NCI-H748 (cell line): ENCODE results near the gene UBTD2.
"Not testable (repeated sequence)": the region's sequence is repeated elsewhere in the genome, so short reads cannot be mapped to it uniquely, and the experiment has no call there.

Experiments
- DNase-seq: peaks from one replicate; lab custom pipeline; 2025; ENCODE audit not compliant: unreplicated experiment; lab: John Stamatoyannopoulos, UW

Gene UBTD2

GRCh38 chr5:172252501-172252900 lies 31.1 kb downstream of the UBTD2 start:
- no peak for DNase-seq

DNA sequence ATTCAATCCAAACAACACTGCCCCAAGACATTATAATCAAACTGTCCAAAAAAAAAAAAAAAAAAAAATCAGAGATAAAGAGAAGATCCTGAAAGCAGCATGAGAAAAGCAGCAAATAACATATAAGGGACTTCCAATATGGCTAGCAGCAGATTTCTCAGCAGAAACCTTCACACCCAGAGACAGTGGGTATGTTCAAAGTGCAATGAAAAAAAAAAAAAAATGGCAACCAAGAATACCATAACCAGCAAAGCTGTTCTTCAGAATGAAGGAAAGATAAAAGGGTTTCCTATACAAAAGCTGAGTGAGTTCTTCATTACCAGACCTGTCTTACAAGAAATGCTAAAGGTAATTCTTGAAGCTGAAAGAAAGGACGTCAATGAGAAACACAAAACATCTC lies 32.1 kb downstream of the UBTD2 start:
- no peak for DNase-seq

DNA sequence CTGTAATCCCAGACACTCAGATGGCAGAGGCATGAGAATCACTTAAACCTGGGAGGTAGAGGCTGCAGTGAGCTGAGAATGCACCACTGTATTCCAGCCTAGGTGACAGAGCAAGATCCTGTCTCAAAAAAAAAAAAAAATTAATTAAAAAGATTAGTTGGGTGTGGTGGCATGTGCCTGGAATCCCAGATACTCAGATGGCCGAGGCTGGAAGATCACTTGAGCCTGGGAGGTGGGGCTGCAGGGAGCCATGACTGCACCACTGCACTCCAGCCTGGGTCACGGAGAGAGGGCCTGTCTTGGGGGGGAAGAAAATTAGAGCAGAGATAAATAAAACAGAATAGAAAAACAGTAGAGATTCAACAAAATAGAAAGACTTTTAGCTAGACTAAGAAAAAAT lies 34.9 kb downstream of the UBTD2 start:
- no peak for DNase-seq

- no peak for DNase-seq
These were observed 37.9 kb downstream of the UBTD2 start for GRCh38 chr5:172245703-172246125.

- no peak for DNase-seq
These were observed 38.5 kb downstream of the UBTD2 start for GRCh38 chr5:172245046-172245445.

- DNase-seq, result no peak
These were observed 40.3 kb downstream of the UBTD2 start for GRCh38 chr5:172243302-172243701.

- no peak for DNase-seq
These were observed 45.2 kb downstream of the UBTD2 start for GRCh38 chr5:172238334-172238733.

- DNase-seq, result no peak
These were observed 47.5 kb downstream of the UBTD2 start for GRCh38 chr5:172235827-172236736.

GRCh38 chr5:172235132-172235780 lies 48.3 kb downstream of the UBTD2 start:
- DNase-seq, result no peak

DNA sequence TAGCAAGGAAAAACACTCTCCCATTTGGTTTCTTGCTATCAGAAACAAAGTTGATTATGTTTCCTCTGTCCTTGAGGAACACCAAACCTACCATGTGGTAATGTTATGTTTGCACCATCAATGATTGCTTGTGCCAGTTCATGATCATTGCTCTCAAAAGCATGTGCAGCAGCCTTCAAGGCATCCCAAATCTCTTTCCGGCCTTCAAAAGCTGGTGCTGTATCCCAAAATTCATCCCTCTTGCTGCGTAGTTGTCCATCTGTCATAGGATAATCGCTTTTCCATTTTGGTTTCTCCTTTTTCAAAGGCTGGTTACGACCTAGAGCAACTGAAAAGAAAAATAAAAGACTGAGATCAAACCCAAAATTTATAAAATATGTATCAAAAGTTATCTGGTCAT lies 49.5 kb downstream of the UBTD2 start:
- no peak for DNase-seq

DNA sequence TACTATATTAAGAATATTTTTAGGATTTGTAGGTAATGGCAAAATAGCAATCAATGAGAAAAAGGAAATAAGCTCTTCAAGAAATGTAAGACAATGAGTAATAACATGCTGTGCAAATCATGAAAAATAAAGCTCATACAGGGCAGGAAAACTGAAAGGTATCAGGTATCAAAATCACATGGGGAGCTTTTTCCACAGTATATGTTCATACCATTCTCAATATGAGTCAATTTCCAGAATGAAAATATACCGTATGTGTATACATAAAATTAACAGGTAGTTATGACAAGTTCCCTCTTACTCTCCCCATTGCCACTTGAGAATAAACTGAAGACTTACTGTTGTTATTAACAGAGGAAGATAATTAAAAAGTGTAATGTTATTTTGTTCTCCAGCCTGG lies 53.7 kb downstream of the UBTD2 start:
- DNase-seq, result no peak

DNA sequence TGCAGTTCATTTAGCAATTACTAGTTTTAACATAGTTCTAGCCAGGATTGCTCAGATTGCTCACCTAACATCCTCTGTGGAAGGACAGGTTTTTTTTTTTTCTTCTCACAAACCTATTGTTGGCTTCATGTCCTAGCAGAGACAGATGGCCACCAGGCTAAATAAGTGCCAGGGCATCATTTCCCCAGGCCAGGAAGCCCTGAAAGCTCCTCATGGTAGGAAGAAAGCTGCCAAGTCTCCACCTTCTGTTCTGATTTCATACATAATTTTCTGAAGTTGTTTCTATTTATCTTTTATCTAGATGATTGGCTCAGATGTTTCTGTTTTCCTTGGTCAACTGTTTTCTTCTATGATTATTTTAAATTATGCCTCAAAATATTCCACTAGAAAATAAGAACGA lies 58.6 kb downstream of the UBTD2 start:
- DNase-seq, result no peak

- no peak for DNase-seq
These were observed 59.4 kb downstream of the UBTD2 start for GRCh38 chr5:172223901-172224873.

DNA sequence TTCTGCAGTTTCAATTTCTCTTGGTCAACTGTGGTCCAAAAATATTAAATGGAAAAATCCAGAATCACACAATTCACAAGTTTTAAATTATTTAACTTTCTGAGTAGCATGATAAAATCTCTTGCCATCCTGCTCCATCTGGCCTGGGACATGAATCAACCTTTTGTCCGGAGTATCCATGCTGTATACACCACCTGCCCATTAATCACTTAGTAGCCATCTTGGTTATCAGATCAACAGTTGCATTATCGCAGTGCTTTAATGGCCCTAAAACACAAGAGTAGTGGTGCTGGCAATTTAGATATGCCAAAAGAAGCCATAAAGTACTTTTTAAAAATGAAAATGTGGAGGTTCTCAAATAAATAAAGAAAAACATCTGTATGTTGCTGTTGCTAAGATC lies 64.3 kb downstream of the UBTD2 start:
- no peak for DNase-seq

DNA sequence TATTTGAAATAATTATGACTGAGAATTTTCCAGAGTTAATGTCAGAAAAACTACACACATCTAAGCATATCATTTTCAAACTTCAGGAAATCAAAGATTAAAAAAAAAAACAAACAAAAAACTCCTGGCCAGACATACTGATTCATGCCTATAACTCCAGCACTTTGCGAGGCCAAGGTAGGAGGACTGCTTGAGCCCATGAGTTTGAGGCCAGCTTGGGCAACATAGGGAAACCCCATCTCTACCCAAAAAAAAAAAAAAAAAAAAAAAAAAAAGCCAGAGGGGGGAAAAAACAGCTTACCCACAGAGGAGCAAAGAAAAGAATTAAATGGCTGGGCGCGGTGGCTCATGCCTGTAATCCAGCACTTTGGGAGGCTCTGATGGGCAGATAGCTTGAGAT lies 67.2 kb downstream of the UBTD2 start:
- no peak for DNase-seq

GRCh38 chr5:172213126-172213525 lies 70.4 kb downstream of the UBTD2 start:
- DNase-seq, result no peak

DNA sequence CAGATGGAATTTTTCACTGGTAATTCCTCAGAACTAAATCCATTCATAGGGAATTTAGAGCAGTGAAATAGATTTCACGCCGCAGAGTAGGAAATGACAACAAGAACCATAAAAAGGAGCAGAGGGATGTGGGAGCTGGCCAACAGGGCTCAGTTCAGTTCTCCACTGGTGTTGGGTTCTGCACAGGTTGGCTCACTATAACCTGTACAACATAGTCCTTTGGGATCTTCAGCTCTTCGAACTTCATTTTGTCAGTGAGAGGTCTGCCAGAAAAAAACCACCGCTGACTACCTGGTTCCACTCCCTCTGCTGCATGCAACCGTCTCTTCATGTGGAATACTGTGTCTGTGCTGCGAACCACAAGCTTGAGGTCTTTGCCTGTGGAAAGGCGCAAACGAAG lies 71.9 kb downstream of the UBTD2 start:
- DNase-seq, result no peak

DNA sequence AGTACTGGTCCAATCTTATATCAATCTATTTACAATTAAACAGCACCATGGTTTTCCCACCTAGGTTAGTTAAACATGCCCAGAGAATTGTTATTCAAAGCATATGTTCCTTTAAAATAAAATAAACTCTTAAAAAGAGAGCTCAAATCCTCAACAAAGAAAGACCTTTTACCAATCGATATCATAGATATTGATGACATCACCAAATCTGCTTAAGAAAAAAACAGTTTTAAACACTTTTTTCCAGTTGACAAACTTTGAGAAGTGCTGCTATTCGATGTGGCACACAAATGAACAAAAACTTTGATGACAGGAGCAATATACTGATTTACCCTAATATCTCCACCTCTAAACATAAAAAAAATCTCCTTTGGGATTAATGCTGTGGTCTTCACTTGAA lies 73.8 kb downstream of the UBTD2 start:
- DNase-seq, result no peak

GRCh38 chr5:172207511-172207910 lies 76.1 kb downstream of the UBTD2 start:
- DNase-seq, result no peak

DNA sequence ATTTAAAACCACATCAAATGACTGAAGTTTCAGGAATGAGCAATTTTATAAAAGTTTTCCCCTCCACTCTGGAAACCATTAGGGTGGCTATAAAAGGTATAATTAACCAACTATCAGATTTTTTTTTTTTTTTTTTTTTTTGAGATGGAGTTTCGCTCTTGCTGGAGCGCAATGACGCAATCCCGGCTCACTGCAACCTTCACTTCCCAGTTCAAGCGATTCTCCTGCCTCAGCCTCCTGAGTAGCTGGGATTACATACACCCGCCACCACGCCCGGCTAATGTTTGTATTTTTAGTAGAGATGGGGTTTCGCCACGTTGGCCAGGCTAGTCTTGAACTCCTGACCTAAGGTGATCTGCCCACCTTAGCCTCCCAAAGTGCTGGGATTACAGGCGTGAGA lies 77.6 kb downstream of the UBTD2 start:
- DNase-seq, result not testable (repeated sequence)

GRCh38 chr5:172200476-172200875 lies 83.1 kb downstream of the UBTD2 start:
- no peak for DNase-seq
